LNCAP (cell line): ENCODE measurements around the gene KLRC4.

Source experiments
- CTCF ChIP-seq: fragments of 450-650 bp; IDR thresholded peaks from 2 replicates; pipeline ENCODE4 v1.5.1; 2017; ENCODE audit warnings: mild to moderate bottlenecking

KLRC4 gene

DNA sequence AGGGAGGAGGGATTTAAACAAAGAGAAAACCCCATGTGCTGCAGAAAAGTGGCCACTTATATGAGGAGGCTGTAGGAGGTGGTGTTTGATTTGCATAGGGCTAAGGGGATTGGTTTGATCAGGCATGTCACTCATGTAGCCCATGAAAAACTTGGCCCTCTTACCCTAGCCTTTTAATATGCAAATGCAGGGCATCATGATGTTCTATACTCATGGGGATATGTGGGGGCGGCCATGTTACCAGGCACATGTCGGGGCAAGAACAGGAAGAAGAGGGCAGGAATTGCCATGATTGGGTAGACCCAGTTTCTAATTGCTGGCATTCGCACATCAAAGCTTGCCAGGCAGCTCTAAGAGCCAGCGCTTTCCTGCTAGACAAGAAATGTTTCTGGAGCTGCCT is 48.5 kb downstream of the KLRC4 start:
- no peak for TF ChIP-seq CTCF

GRCh38 chr12:10358969-10359368 is 50.6 kb downstream of the KLRC4 start:
- TF ChIP-seq CTCF, result no peak

DNA sequence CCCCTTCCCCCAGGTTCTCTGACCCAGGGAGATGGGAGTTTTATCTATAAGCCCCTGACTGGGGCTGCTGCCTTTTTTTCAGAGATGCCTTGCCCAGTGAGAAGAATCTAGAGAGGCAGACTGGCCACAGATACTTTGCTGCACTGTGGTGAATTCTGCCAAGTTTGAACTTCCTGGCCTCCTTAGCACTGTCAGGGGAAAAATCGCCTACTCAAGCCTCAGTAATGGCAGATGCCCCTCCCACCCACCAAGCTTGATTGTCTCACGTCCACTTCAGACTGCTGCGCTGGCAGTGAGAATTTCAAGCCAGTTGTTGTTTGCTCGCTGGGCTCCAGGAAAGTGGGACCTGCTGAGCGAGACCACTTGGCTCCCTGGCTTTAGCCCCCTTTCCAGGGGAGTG is 51.4 kb downstream of the KLRC4 start:
- no peak for TF ChIP-seq CTCF
